IMR-90 (cell line): ENCODE results near the gene CPA4.
A peak's percentile ranks its signal among the peaks of the same experiment; 100 is the strongest.

Source experiments
- BHLHE40 ChIP-seq: fragments of 150-350 bp; IDR thresholded peaks from 2 replicates; pipeline ENCODE4 v1.6.1; 2016; ENCODE audit warnings: mild to moderate bottlenecking, low read depth, low read length
- CEBPB ChIP-seq: IDR thresholded peaks from 2 replicates; pipeline ENCODE4 v1.6.1; 2012; ENCODE audit warnings: low read depth, low read length, improper control_type of control experiment
- MAFK ChIP-seq: IDR thresholded peaks from 2 replicates; pipeline ENCODE4 v1.6.1; 2012; ENCODE audit warnings: low read depth, low read length, improper control_type of control experiment
- NFE2L2 ChIP-seq: fragments of 150-350 bp; IDR thresholded peaks from 2 replicates; pipeline ENCODE4 v1.6.1; 2016; ENCODE audit warnings: low read depth, mild to moderate bottlenecking, low read length
- POLR2A ChIP-seq: IDR thresholded peaks from 2 replicates; pipeline ENCODE4 v1.6.1; 2012; ENCODE audit warnings: mild to moderate bottlenecking, low read depth, low read length
- RAD21 ChIP-seq: IDR thresholded peaks from 2 replicates; pipeline ENCODE4 v1.6.1; 2012; ENCODE audit warnings: low read length, improper control_type of control experiment
- RFX5 ChIP-seq: IDR thresholded peaks from 2 replicates; pipeline ENCODE4 v1.8.0; 2012; ENCODE audit warnings: low read depth, mild to moderate bottlenecking, low read length, moderate library complexity
- TF ChIP-seq, protein P1 (sequence below): conservative IDR thresholded peaks from 2 replicates; pipeline ENCODE4 v1.5.1; 2012; ENCODE audit warnings: mild to moderate bottlenecking, low read depth, low read length, improper control_type of control experiment

DNA sequence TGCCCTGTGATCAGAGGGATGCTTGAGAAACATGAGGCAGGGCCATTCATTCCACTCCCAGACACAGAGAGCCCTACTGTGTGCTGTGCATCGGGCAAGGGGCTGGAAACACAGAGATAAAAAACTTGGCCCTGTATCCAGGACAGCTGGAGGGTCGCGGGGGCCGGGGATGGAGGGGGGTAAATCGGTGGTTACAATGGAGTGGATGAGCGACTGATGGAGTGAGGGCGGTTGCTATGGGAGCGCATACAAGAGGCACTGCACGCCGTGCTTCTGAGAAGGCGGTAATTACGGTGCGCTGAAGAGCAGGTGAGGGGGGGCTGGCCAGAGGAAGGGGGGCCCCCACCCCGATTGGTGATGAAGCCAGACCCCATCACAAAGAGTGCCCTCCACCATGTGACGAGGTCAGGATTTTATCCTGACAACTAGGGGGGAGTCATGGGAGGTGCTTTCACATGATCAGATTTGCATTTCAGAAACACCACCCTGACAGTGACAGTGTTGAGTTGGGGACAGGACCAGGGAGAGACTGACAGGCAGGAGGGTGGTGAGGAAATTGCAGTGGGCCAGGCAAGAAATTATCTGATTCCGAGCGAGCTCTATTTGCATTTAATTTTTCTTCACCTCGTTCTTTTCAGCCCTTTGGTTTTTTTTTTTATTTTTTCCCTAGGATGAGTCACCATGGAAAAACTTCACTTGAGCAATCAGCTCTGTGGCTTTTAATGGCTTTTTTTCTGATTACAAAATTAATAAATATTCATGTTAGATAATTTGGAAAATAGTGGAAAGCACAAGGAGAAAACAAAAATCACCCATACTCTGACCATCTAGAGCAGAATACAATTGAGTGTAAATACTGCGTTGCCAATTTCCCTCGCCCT, 59.5 kb downstream of the CPA4 start:
- TF ChIP-seq BHLHE40 = no peak; the same call in 1 of the 2 replicates
- TF ChIP-seq, protein P1, sequence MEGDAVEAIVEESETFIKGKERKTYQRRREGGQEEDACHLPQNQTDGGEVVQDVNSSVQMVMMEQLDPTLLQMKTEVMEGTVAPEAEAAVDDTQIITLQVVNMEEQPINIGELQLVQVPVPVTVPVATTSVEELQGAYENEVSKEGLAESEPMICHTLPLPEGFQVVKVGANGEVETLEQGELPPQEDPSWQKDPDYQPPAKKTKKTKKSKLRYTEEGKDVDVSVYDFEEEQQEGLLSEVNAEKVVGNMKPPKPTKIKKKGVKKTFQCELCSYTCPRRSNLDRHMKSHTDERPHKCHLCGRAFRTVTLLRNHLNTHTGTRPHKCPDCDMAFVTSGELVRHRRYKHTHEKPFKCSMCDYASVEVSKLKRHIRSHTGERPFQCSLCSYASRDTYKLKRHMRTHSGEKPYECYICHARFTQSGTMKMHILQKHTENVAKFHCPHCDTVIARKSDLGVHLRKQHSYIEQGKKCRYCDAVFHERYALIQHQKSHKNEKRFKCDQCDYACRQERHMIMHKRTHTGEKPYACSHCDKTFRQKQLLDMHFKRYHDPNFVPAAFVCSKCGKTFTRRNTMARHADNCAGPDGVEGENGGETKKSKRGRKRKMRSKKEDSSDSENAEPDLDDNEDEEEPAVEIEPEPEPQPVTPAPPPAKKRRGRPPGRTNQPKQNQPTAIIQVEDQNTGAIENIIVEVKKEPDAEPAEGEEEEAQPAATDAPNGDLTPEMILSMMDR = no peak
- TF ChIP-seq POLR2A = no peak
- TF ChIP-seq CEBPB = peak; percentile 96
- no peak for TF ChIP-seq MAFK
- no peak for TF ChIP-seq RAD21
- TF ChIP-seq RFX5 = no peak
- TF ChIP-seq NFE2L2 = no peak
